GM12878 (cell line): ENCODE data around the gene NIN. TPM values are rescaled to one million over a fixed set of nuclear protein-coding genes. Genes with fewer than 3 reads are reported as not detected.

Source experiments
- ATAC-seq: fragments of 200-7000 bp; cut with Tn5 transposase; 3 replicates; pipeline ENCODE4 v1.9.1; 2020; ENCODE audit warnings: mild to moderate bottlenecking, moderate library complexity
- BruUV-seq: library from RNA; stranded (reverse); fragments of 400-500 nt; replicated peaks from 2 replicates; lab custom pipeline; 2021; lab: Mats Ljungman, UMichigan
- CTCF ChIA-PET: fragments of 300-600 bp; sonication (Branson Sonifier 250); formaldehyde crosslinking; extraction: SDS; loops from one replicate; lab custom pipeline; 2021; ENCODE audit warnings: inconsistent platforms; lab: Yijun Ruan, JAX
- POLR2A ChIA-PET: fragments of 350-600 bp; formaldehyde crosslinking; extraction: SDS; loops from one replicate; lab custom pipeline; 2021; ENCODE audit warnings: inconsistent platforms; lab: Charles Lee
- RAD21 ChIA-PET: fragments of 300-600 bp; sonication (Branson Sonifier 250); formaldehyde crosslinking; loops from one replicate; lab custom pipeline; 2023; ENCODE audit warnings: antibody characterized with exemption; ENCODE audit not compliant: unreplicated experiment; lab: Charles Lee
- SMC1A ChIA-PET: fragments of 300-600 bp; sonication (Branson Sonifier 250); formaldehyde crosslinking; loops from one replicate; lab custom pipeline; 2023; ENCODE audit not compliant: unreplicated experiment, uncharacterized antibody; lab: Charles Lee
- DNase-seq: peaks from one replicate; pipeline ENCODE4 v3.0.0-alpha.2; 2011; ENCODE audit warnings: low read depth, low spot score
- FAIRE-seq: peaks from 3 replicates; lab custom pipeline; 2011; peaks lifted over from hg19 to GRCh38; lab: Jason Lieb, UNC
- H2AFZ ChIP-seq: 2 replicates; pipeline ENCODE4 v1.6.0; 2011; ENCODE audit warnings: low read depth, low read length, control low read depth; ENCODE audit not compliant: control insufficient read depth
- H3K27ac ChIP-seq: 2 replicates; pipeline ENCODE4 v1.5.1; 2011; ENCODE audit warnings: control low read depth; ENCODE audit not compliant: control insufficient read depth, insufficient read depth
- H3K27me3 ChIP-seq, 2 experiments: replicated peaks in 1 of 2; 2 replicates each; pipeline versions ENCODE4 v1.6.0 to v1.6.1; 2011; ENCODE audit warnings: low read length in 1 of 2; ENCODE audit not compliant: control insufficient read depth in 2 of 2, insufficient read depth in 2 of 2
- H3K36me3 ChIP-seq, 2 experiments: 2 replicates each; pipeline ENCODE4 v1.5.1; 2011; ENCODE audit warnings: low read length in 1 of 2; ENCODE audit not compliant: control insufficient read depth in 2 of 2, insufficient read depth in 2 of 2
- H3K4me1 ChIP-seq: 2 replicates; pipeline ENCODE4 v1.6.1; 2011; ENCODE audit warnings: mild to moderate bottlenecking, low read length, moderate library complexity, mixed read lengths; ENCODE audit not compliant: control insufficient read depth, insufficient read depth
- H3K4me2 ChIP-seq: 2 replicates; pipeline ENCODE4 v1.6.0; 2011; ENCODE audit warnings: control low read depth; ENCODE audit not compliant: control insufficient read depth, insufficient read depth
- H3K4me3 ChIP-seq: fragments of 200-600 bp; sonication (generic); 2 replicates; pipeline ENCODE4 v1.5.1; 2016
- H3K79me2 ChIP-seq: 2 replicates; pipeline ENCODE4 v1.6.0; 2011; ENCODE audit warnings: low read length; ENCODE audit not compliant: control insufficient read depth, insufficient read depth
- H3K9ac ChIP-seq: 2 replicates; pipeline ENCODE4 v1.8.0; 2011; ENCODE audit warnings: low read length, control low read depth, mixed read lengths; ENCODE audit not compliant: control insufficient read depth, insufficient read depth
- H3K9me3 ChIP-seq: replicated peaks from 3 replicates; pipeline ENCODE4 v1.5.1; 2011; ENCODE audit warnings: mild to moderate bottlenecking, low read length; ENCODE audit not compliant: control insufficient read depth, insufficient read depth
- H4K20me1 ChIP-seq: 2 replicates; pipeline ENCODE4 v1.6.0; 2011; ENCODE audit not compliant: control insufficient read depth, insufficient read depth
- ATF7 ChIP-seq: fragments of 450-650 bp; IDR thresholded peaks from 2 replicates; pipeline ENCODE4 v1.6.1; 2016; ENCODE audit warnings: low read depth, mild to moderate bottlenecking
- BCL3 ChIP-seq: IDR thresholded peaks from 2 replicates; pipeline ENCODE4 v1.6.1; 2011; ENCODE audit warnings: borderline replicate concordance, low read depth, mild to moderate bottlenecking, moderate library complexity, low read length; ENCODE audit not compliant: insufficient read depth, poor library complexity, severe bottlenecking
- CHD4 ChIP-seq: fragments of 200-600 bp; sonication (generic); IDR thresholded peaks from 2 replicates; pipeline ENCODE4 v1.6.1; 2016; ENCODE audit warnings: mild to moderate bottlenecking
- EZH2 ChIP-seq: IDR thresholded peaks from 2 replicates; pipeline ENCODE4 v1.6.1; 2012; ENCODE audit warnings: low read depth, mild to moderate bottlenecking, control low read depth, inconsistent platforms, low read length, borderline replicate concordance; ENCODE audit not compliant: control insufficient read depth
- MYB ChIP-seq: fragments of 150-350 bp; IDR thresholded peaks from 2 replicates; pipeline ENCODE4 v1.6.1; 2014; ENCODE audit warnings: mild to moderate bottlenecking, low read depth, low read length, borderline replicate concordance
- STAT1 ChIP-seq: fragments of 450-650 bp; conservative IDR thresholded peaks from 2 replicates; pipeline ENCODE4 v1.6.1; 2014; ENCODE audit warnings: antibody characterized with exemption, mild to moderate bottlenecking
- WGBS: methylation state at CpG from one replicate; pipeline ENCODE4 v1.1.6; 2016; ENCODE audit warnings: low lambda C conversion rate; ENCODE audit not compliant: insufficient replicate concordance, insufficient coverage; ENCODE audit errors: missing lambda C conversion rate; 5-methylcytosine and 5-hydroxymethylcytosine counted together
- in situ Hi-C: fragments of 300-500 bp; cut with MboI; formaldehyde crosslinking; loops from 9 replicates; pipeline ENCODE4 v1.14.3; 2018; ENCODE audit warnings: mixed read lengths
- intact Hi-C: fragments of 100-400 bp; cut with micrococcal nuclease; formaldehyde crosslinking; loops from one replicate; pipeline ENCODE4 v1.14.2; 2022; ENCODE audit not compliant: unreplicated experiment
- polyA plus RNA-seq, 11 experiments: library from polyadenylated mRNA; depleted of rRNA in 4 of 11; unstranded in 6 of 11; stranded (reverse) in 5 of 11; fragments of >200 nt; fragmentation: Nextera tagmentation in 4 of 11; fragmentation: Illumina TruSeq in 1 of 11; extraction: Ambion mirVana in 4 of 11; extraction: Trizol in 1 of 11; gene quantifications; 1 replicate in 1 of 11; 2 replicates in 10 of 11; pipeline versions ENCODE4 v1.2.1 to v1.2.3, GENCODE V29; 2011 to 2016; ENCODE audit warnings: inconsistent platforms in 2 of 11, missing spikeins in 2 of 11, low read depth in 1 of 11
- total RNA-seq, 4 experiments: library from RNA; depleted of rRNA in 3 of 4; stranded (reverse); fragments of >200 nt in 3 of 4; fragmentation: Illumina TruSeq in 1 of 4; extraction: Trizol in 1 of 4; gene quantifications; 2 replicates each; pipeline versions ENCODE4 v1.2.1 to v1.2.3, GENCODE V29; 2013 to 2021
- TF ChIP-seq, protein P1 (sequence below): fragments of 450-650 bp; IDR thresholded peaks from 2 replicates; pipeline ENCODE4 v1.6.1; 2017; ENCODE audit warnings: mild to moderate bottlenecking
- TF ChIP-seq, protein P2 (sequence below): fragments of 450-650 bp; formaldehyde crosslinking; IDR thresholded peaks from 2 replicates; pipeline ENCODE4 v1.4.0; 2022; ENCODE audit warnings: mild to moderate bottlenecking, moderate library complexity

Gene NIN
- total and polyA plus RNA-seq, 10 of the 15 experiments (the other 5 are each of a cell fraction or from before 2014, with no cell fraction given) = 16.2 to 135 (median 70.3) TPM

GRCh38 chr14:50770586-50770985 lies 60.4 kb downstream of the NIN start:
- H3K4me1 ChIP-seq = no peaks in the 10 kb centered on the region
- no peaks in the 10 kb centered on the region; the same call in 1 of the 2 replicates for H4K20me1 ChIP-seq
- DNase-seq (no peak), ATAC-seq (no peak), FAIRE-seq (no peak)
- SMC1A ChIA-PET = interaction anchor here (1.5 to 11.8 kb wide), 2 partner anchors 45 to 90 kb away, joined by 3 to 229 read pairs; no protein-coding TSS in a partner anchor
- H3K4me3 ChIP-seq = no peak overlapping the region
- no peaks in the 10 kb centered on the region for H3K27me3 ChIP-seq
- TF ChIP-seq MYB (no peak), STAT1 (no peak), EZH2 (no peak), BCL3 (no peak), ATF7 (no peak), CHD4 (no peak)
- TF ChIP-seq, protein P1, sequence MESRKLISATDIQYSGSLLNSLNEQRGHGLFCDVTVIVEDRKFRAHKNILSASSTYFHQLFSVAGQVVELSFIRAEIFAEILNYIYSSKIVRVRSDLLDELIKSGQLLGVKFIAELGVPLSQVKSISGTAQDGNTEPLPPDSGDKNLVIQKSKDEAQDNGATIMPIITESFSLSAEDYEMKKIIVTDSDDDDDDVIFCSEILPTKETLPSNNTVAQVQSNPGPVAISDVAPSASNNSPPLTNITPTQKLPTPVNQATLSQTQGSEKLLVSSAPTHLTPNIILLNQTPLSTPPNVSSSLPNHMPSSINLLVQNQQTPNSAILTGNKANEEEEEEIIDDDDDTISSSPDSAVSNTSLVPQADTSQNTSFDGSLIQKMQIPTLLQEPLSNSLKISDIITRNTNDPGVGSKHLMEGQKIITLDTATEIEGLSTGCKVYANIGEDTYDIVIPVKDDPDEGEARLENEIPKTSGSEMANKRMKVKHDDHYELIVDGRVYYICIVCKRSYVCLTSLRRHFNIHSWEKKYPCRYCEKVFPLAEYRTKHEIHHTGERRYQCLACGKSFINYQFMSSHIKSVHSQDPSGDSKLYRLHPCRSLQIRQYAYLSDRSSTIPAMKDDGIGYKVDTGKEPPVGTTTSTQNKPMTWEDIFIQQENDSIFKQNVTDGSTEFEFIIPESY = no peak
- TF ChIP-seq, protein P2, sequence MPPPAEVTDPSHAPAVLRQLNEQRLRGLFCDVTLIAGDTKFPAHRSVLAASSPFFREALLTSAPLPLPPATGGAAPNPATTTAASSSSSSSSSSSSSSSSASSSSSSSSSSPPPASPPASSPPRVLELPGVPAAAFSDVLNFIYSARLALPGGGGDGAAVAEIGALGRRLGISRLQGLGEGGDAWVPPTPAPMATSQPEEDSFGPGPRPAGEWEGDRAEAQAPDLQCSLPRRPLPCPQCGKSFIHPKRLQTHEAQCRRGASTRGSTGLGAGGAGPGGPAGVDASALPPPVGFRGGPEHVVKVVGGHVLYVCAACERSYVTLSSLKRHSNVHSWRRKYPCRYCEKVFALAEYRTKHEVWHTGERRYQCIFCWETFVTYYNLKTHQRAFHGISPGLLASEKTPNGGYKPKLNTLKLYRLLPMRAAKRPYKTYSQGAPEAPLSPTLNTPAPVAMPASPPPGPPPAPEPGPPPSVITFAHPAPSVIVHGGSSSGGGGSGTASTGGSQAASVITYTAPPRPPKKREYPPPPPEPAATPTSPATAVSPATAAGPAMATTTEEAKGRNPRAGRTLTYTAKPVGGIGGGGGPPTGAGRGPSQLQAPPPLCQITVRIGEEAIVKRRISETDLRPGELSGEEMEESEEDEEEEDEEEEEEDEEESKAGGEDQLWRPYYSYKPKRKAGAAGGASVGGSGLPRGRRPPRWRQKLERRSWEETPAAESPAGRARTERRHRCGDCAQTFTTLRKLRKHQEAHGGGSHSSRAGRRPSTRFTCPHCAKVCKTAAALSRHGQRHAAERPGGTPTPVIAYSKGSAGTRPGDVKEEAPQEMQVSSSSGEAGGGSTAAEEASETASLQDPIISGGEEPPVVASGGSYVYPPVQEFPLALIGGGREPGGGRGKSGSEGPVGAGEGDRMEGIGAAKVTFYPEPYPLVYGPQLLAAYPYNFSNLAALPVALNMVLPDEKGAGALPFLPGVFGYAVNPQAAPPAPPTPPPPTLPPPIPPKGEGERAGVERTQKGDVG (CRISPR knock-in tag) = no peak
- no peak overlapping the region for H3K4me2 ChIP-seq
- H3K27ac ChIP-seq = no peak overlapping the region
- CTCF ChIA-PET = interaction anchor here (0.6 to 8.5 kb wide), 3 partner anchors 8 to 151 kb away, joined by 4 to 134 read pairs (median 4); no protein-coding TSS in a partner anchor
- intact Hi-C loops (no loop called here), in situ Hi-C loops (loop anchor here (5.0 kb wide), 2 partner anchors 168 to 228 kb away; no protein-coding TSS in a partner anchor)
- peaks cover 18 to 69% of the 10 kb centered on the region in 2 experiments for H3K36me3 ChIP-seq
- no peak overlapping the region for H2AFZ ChIP-seq
- RAD21 ChIA-PET = interaction anchor here (1.5 kb wide), 1 partner anchor 90 kb away, joined by 5 read pairs; no protein-coding TSS in a partner anchor
- H3K9ac ChIP-seq = no peak overlapping the region
- WGBS = 88% methylated on average over 8 of the region's 8 CpGs
- H3K9me3 ChIP-seq = no peaks in the 10 kb centered on the region
- BruUV-seq = no TSS peak
- POLR2A ChIA-PET = no interaction called here
- H3K79me2 ChIP-seq = no peaks in the 10 kb centered on the region
